ENCODE results near the gene DGKG. TPM values are rescaled to one million over a fixed set of nuclear protein-coding genes. Genes with fewer than 3 reads are reported as not detected.

The DGKG gene
- total and polyA plus RNA-seq, 2 of the 8 experiments (the other 6 are each of a cell fraction or from before 2014, with no cell fraction given), result 0.30 to 0.48 TPM

- Histone ChIP-seq H3K56ac (replicated peaks; ENCODE audit: insufficient read length, low read depth, low read length) (no peak overlapping the region), H3K27me3 (replicated peaks in 1 of 4; ENCODE audit: control insufficient read depth in 3 of 4, extremely low read depth in 1 of 4, insufficient read depth in 3 of 4, low read length in 3 of 4) (peaks cover 14 to 27% (median 22%) of the 10 kb centered on the region in 4 experiments), H3K4me3 (ENCODE audit: extremely low read depth in 1 of 4, insufficient read depth in 2 of 4, low read depth in 3 of 4, low read length in 4 of 4) (no peak overlapping the region), H3K23me2 (ENCODE audit: low read depth, low read length) (no peaks in the 10 kb centered on the region), H3K9me3 (ENCODE audit: insufficient read depth in 2 of 2, low read depth in 1 of 2, low read length in 1 of 2) (no peaks in the 10 kb centered on the region), H3K79me2 (ENCODE audit: control insufficient read depth in 1 of 2, insufficient read depth in 2 of 2, low read length in 2 of 2) (no peaks in the 10 kb centered on the region), H2AK5ac (ENCODE audit: low read depth, low read length) (no peak overlapping the region), H3K23ac (ENCODE audit: insufficient read length) (no peak overlapping the region), H3K18ac (ENCODE audit: extremely low read depth, low read length) (no peak overlapping the region), H4K20me1 (replicated peaks in 1 of 2; ENCODE audit: control insufficient read depth in 1 of 2, insufficient read depth in 2 of 2, low read length in 2 of 2) (no peaks in the 10 kb centered on the region), H4K5ac (ENCODE audit: insufficient read length, low read depth, low read length) (no peak overlapping the region), H3K9ac (replicated peaks in 1 of 4; ENCODE audit: extremely low read depth in 1 of 4, low read depth in 3 of 4, low read length in 3 of 4) (no peak overlapping the region), H3K4me1 (replicated peaks in 1 of 4; ENCODE audit: control insufficient read depth in 3 of 4, insufficient read depth in 4 of 4, low read length in 3 of 4) (no peaks in the 10 kb centered on the region), H3K4me2 (ENCODE audit: insufficient read depth in 1 of 2, low read depth in 2 of 2, low read length in 2 of 2) (no peak overlapping the region), H3K36me3 (ENCODE audit: control insufficient read depth in 2 of 4, insufficient read depth in 4 of 4, low read length in 3 of 4) (no peaks in the 10 kb centered on the region), H4K8ac (ENCODE audit: extremely low read depth, insufficient read depth, low read length) (no peak overlapping the region), H2BK120ac (replicated peaks; ENCODE audit: low read depth, low read length) (no peak overlapping the region), H2BK15ac (ENCODE audit: low read length) (no peak overlapping the region), H4K91ac (replicated peaks; ENCODE audit: insufficient read length, low read length) (no peak overlapping the region), H3K4ac (replicated peaks; ENCODE audit: insufficient read length, low read depth, low read length) (no peak overlapping the region), H2BK12ac (ENCODE audit: low read depth, low read length) (no peak overlapping the region), H3K14ac (ENCODE audit: insufficient read length) (no peak overlapping the region), H2AFZ (ENCODE audit: low read length) (no peak overlapping the region), H3K27ac (ENCODE audit: low read depth, low read length) (no peak overlapping the region), H2BK20ac (ENCODE audit: low read length) (no peak overlapping the region), H3K79me1 (ENCODE audit: low read depth, low read length) (no peaks in the 10 kb centered on the region), H2BK5ac (ENCODE audit: low read depth, low read length) (no peak overlapping the region)
- DNase-seq (ENCODE audit: low read depth in 1 of 2, low spot score in 2 of 2) (no peak), FAIRE-seq (no peak)
- CTCF ChIA-PET (ENCODE audit: partially characterized antibody), result interaction anchor here (0.5 to 1.3 kb wide), 4 partner anchors 39 to 170 kb away, joined by 3 to 5 read pairs (median 4); no protein-coding TSS in a partner anchor
- WGBS, 2 experiments (ENCODE audit: extremely low coverage in 1 of 2, insufficient coverage in 1 of 2, insufficient read length in 1 of 2, insufficient replicate concordance in 2 of 2, low coverage in 1 of 2, low lambda C conversion rate in 2 of 2, missing lambda C conversion rate in 1 of 2), result 91% methylated on average over 11 of the region's 11 CpGs; no CpG with 5 or more reads in 1 of the 2 experiments
- POLR2A ChIA-PET (ENCODE audit: partially characterized antibody), result no interaction called here
- TF ChIP-seq TBP (IDR thresholded peaks at IDR 0.05; ENCODE audit: low read depth, low read length), result no peak
- no peak for TF ChIP-seq CHD2 (IDR thresholded peaks at IDR 0.05; ENCODE audit: low read length)
- no peak for TF ChIP-seq NRF1 (IDR thresholded peaks at IDR 0.05; ENCODE audit: low read depth, low read length)
- TF ChIP-seq YY1 (IDR thresholded peaks at IDR 0.05; ENCODE audit: low read depth, low read length), result no peak
- no peak for TF ChIP-seq BACH1 (IDR thresholded peaks at IDR 0.05; ENCODE audit: low read length)
- TF ChIP-seq EZH2 (IDR thresholded peaks at IDR 0.05; ENCODE audit: low read depth, low read length, severe bottlenecking), result no peak
- TF ChIP-seq JUND (IDR thresholded peaks at IDR 0.05; ENCODE audit: low read length), result no peak
- no peak for TF ChIP-seq USF2 (IDR thresholded peaks at IDR 0.05; ENCODE audit: low read length)
Measured at GRCh38 chr3:186187401-186188275, 174.4 kb downstream of the DGKG start.
